IPS-20b (cell line): Measurements from ENCODE around the gene C1QTNF8.

Experiments
- H3K27ac ChIP-seq: one replicate; pipeline ENCODE4 v1.5.1; 2013; ENCODE audit warnings: low read length
- H3K27me3 ChIP-seq: 2 replicates; pipeline ENCODE4 v1.6.1; 2013; ENCODE audit warnings: mild to moderate bottlenecking, low read length, inconsistent platforms; ENCODE audit not compliant: insufficient read depth
- H3K36me3 ChIP-seq: 2 replicates; pipeline ENCODE4 v1.6.1; 2013; ENCODE audit warnings: low read depth, mild to moderate bottlenecking, inconsistent platforms, low read length, moderate library complexity; ENCODE audit not compliant: insufficient read depth
- H3K4me1 ChIP-seq: 2 replicates; pipeline ENCODE4 v1.6.1; 2013; ENCODE audit warnings: mild to moderate bottlenecking, control low read depth, inconsistent platforms, low read length, moderate library complexity; ENCODE audit not compliant: insufficient read depth
- H3K4me3 ChIP-seq: 2 replicates; pipeline ENCODE4 v1.5.1; 2013; ENCODE audit warnings: mild to moderate bottlenecking, low read length, inconsistent platforms
- H3K9ac ChIP-seq: 2 replicates; pipeline ENCODE4 v1.6.1; 2013; ENCODE audit warnings: low read depth, mild to moderate bottlenecking, inconsistent platforms, low read length, moderate library complexity
- H3K9me3 ChIP-seq: 2 replicates; pipeline ENCODE4 v1.6.1; 2013; ENCODE audit warnings: mild to moderate bottlenecking, low read depth, low read length, inconsistent platforms; ENCODE audit not compliant: insufficient read depth

The C1QTNF8 gene

DNA sequence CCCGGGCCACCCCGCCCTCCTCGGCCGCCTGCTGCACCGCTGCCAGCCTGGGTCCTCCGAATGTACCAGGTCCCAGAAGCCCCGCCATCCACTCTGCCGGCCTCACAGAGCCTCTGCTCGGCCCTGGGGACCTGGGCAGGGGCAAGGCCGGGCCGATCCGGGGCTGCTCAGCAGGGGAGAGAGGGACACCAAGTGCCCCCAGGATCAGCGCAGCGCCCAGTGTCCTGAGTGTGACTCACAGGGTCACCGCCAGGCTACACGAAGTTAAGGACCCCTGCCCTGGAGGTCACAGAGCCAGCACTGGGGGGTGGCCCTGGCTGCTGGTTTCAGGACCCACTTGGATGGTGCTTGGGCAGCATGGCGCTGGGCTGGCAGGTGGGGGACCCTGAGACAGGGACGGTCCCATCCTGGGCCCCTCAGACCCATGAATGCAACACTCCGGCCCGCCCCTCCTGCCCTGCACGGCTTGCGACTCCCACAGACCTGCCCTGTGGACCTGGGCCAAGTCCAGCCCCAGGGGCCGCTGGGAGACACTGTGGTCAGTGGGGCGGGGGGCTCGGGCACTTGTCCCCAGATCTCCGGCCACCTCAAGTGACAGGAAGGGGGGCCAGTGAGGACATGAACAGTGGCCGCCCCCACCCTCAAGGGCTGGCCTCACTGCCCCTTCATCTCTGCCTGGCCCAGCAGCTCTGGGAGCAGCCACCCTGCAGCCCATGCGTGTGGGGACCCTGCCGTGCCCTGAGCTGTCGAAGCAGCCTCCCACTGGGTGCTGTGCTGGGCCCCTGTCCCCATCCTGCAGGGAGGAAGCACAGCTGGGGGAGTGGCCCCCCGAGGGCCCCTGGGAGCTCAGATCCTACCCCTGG is 46.7 kb downstream of the C1QTNF8 start:
- no peak overlapping the region for H3K27ac ChIP-seq
- no peaks in the 10 kb centered on the region for H3K36me3 ChIP-seq
- peaks cover 6% of the 10 kb centered on the region; the same call in 1 of the 2 replicates for H3K27me3 ChIP-seq
- H3K4me1 ChIP-seq: peaks cover 4% of the 10 kb centered on the region
- H3K9me3 ChIP-seq: no peaks in the 10 kb centered on the region
- H3K4me3 ChIP-seq: no peak overlapping the region
- no peak overlapping the region for H3K9ac ChIP-seq

DNA sequence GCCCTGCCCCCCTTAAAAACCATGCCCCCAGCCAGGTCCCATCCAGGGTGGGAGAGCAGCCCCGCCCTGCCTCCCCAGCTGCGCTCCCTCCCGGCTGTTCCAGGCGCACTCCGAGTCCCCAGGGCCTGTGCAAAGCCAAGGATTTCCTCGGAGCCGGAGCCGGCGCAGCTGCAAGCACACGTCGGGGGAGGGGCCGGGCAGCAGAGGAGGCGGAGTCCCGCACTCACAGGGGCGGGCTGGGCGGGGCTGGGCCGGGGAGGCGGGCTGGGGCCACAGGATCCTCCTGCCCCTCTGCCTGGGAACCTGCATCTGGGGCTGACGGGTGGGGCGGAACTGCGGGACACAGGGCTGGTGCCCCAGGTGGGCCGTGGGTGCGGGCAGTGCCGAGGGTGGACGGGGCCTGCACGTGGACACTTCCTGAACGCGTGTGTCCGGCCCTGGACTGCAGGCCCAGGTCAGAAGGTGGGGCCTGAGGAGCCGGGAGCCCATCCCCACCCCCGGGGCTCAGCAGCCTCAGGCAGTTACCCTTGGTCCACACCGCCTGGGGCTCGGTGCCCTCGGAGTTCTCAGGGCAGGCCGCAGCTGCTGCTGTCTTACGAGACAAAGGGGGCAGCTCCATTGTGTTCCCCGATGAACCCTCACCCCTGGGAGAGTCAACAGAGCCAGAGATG is 47.5 kb downstream of the C1QTNF8 start:
- Histone ChIP-seq H3K4me3 (peak overlapping the region; percentile 38; the same call in 1 of the 2 replicates), H3K27ac (no peak overlapping the region), H3K27me3 (peaks cover 6% of the 10 kb centered on the region; the same call in 1 of the 2 replicates)

DNA sequence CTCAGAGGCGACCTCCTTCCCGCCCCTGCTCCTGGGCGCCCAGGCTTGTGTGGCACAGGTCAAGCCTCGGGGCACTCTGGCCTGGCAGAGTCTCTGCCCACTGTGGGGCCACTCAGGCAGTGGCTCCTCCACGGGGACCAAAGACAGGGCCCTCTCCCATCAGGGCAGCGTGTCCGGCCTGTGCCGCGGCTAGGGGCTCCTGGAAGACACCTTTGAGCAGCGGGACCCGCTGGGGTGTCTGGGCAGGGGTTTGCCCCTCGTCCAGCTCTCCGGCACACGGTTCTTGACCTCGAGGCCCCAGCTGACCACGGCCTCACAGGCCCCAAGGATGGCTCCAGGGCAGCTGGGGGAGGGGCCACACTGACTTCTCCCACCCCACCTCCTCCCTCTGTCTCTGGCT is 48.2 kb downstream of the C1QTNF8 start:
- no peak overlapping the region for H3K9ac ChIP-seq
- no peaks in the 10 kb centered on the region for H3K36me3 ChIP-seq
- peaks cover 4% of the 10 kb centered on the region for H3K4me1 ChIP-seq
- H3K27ac ChIP-seq: no peak overlapping the region
- H3K9me3 ChIP-seq: no peaks in the 10 kb centered on the region
- peaks cover 6% of the 10 kb centered on the region; the same call in 1 of the 2 replicates for H3K27me3 ChIP-seq
- no peak overlapping the region; the same call in 1 of the 2 replicates for H3K4me3 ChIP-seq

More for the DNA sequence above, 47.5 kb downstream of the C1QTNF8 start:
- peaks cover 4% of the 10 kb centered on the region for H3K4me1 ChIP-seq
- no peaks in the 10 kb centered on the region for H3K9me3 ChIP-seq
- no peaks in the 10 kb centered on the region for H3K36me3 ChIP-seq
- H3K9ac ChIP-seq: peak overlapping the region; percentile 37; the same call in 1 of the 2 replicates

DNA sequence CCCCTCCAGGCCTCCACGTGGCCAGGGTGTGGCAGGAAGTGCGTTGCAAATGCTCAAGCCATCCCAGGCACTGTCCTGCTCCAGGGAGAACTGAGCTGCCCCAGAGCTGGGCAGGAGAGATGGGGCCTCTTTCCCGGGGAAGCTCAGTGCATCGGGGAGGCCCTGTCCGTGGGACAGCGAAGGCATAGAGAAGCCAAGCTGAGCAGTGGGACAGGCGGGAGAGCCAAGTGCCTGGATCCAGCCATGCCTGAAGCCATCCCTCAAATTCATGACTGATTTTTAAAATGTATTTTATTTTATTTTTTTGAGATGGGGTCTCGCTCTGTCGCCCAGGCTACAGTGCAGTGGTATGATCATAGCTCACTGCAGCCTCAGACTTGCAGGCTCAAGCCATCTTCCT is 48.9 kb downstream of the C1QTNF8 start:
- Histone ChIP-seq H3K27ac (no peak overlapping the region), H3K9me3 (no peaks in the 10 kb centered on the region; the same call in 1 of the 2 replicates), H3K9ac (no peak overlapping the region), H3K4me3 (no peak overlapping the region), H3K36me3 (no peaks in the 10 kb centered on the region), H3K4me1 (peaks cover 4% of the 10 kb centered on the region), H3K27me3 (peaks cover 6% of the 10 kb centered on the region; the same call in 1 of the 2 replicates)

DNA sequence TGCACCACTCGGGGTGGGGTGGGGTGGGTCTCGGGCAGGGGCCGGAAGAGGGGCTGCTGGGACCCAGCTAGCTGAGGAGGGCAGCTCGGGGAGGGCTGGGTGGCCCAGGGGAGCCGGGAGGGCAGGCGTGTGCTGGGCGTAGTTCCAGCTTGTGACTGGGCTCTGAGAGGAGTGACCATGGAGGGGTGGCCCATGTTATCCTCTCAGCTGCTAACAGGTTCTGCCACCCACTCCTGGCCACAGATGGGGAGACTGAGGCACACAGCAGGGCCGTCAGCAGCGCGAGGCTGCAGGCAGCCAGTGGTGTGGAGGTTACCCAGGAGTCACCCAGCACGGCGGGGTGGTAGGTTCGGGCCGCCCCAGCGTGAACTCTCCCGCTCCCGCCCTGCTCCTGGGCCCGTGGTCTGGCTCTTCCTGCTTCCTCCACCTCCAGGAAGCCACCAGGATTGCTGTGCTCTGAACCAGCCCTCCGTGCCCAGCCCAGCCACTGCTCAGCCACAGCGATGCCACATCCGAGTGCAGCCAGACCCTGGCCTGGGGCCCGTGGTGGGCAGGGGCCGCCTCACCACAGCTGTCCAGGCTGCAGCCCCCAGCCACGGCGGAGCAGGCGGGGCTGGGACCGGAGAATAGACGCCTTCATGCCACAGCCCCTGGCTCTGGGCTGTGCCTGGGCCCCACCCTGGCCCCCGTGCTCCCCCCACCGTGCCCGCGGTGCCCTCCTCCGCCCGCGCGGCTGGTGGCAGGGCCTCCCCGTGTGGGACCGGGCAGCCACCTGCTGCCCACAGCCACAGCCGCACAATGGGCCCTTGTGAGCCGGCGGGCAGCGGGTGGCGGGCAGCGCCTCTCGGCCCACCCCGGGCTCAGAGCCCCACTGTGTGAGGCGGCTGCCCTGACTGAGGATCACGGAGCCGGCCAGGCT is 49.8 kb downstream of the C1QTNF8 start:
- Histone ChIP-seq H3K4me1 (peaks cover 4% of the 10 kb centered on the region), H3K36me3 (no peaks in the 10 kb centered on the region), H3K4me3 (no peak overlapping the region), H3K9me3 (no peaks in the 10 kb centered on the region; the same call in none of the 2 replicates), H3K9ac (no peak overlapping the region), H3K27me3 (peaks cover 6% of the 10 kb centered on the region; the same call in 1 of the 2 replicates), H3K27ac (no peak overlapping the region)

DNA sequence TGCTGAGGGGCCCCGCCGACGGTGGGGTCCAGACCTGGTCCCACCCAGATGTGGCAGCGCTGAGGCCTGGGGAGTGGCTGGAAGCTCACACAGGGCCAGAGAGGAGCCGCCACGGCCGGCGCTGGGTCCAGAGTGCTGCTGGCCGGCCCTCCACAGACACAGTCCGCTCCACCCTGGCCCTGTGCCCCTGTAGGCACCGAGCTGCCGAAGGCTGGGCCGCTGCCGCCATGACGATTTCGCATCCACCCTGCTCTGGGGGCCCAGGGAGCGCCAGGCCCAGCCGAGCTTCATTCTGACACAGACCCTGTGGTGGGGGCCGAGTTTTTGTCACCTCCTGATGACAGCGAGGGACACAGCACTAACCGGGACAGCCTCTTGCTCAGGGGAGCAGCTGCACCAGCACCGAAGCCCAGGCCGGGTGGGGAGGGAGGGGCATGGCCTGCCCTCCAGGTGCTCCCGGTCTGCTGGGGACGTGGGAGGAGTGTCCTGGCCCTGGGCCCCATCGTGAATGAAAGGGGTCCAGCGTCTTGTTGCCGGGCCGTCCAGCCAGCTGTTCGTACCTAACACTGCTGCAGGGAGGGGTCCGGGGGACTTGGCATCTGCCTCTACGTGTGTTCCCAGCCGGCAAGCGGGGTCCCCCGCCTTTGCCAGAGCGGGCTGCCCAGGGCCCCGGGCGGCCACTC is 50.6 kb downstream of the C1QTNF8 start:
- Histone ChIP-seq H3K27me3 (peaks cover 6% of the 10 kb centered on the region; the same call in 1 of the 2 replicates), H3K4me1 (peaks cover 4% of the 10 kb centered on the region), H3K27ac (no peak overlapping the region), H3K36me3 (no peaks in the 10 kb centered on the region), H3K9me3 (no peaks in the 10 kb centered on the region; the same call in none of the 2 replicates), H3K9ac (no peak overlapping the region), H3K4me3 (no peak overlapping the region)

DNA sequence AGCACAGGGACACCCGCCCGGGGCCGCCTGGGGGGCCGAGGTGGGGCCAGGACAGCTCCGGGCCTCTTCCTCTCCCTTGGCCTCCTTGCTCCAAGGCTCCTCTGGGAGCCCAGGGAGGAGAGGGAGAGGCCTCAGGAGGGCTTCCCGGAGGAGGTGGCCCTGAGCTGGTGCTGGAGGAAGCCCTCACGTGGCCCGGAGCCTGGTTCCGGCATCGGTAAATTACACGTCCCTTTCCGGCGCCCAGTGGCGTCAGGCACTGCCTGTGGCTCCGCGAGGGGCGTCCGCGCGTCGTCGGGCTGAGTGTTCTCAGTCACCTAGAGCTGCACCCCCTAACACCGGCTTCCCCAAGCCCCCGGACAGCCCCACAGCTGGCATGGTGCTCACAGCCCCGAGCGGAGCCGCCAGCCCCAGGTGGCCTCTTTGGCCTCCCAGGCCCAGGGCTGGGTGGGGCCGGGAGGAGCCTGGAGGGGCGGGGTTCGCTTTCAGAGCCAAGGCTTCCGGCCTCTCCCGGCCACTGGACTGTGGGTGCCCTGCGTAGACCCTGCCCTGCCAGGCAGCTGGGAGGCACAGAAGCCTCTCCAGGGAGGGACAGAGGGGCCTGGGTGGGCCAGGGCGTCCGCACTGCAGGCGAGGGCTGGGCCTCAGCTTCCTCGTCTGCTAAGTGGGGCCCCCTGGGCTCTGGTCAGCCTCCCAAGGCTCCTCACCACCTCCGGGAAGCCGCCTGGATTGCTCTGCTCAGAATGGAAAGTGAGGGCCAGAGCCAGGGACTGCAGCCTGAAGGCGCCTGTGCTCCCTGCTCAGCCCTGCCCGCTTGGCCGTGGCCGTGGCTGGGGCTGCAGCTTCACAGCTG is 51.4 kb downstream of the C1QTNF8 start:
- Histone ChIP-seq H3K9ac (no peak overlapping the region), H3K9me3 (no peaks in the 10 kb centered on the region; the same call in none of the 2 replicates), H3K27ac (no peak overlapping the region), H3K4me1 (peaks cover 4% of the 10 kb centered on the region), H3K27me3 (peaks cover 6% of the 10 kb centered on the region; the same call in 1 of the 2 replicates), H3K4me3 (no peak overlapping the region), H3K36me3 (no peaks in the 10 kb centered on the region)

DNA sequence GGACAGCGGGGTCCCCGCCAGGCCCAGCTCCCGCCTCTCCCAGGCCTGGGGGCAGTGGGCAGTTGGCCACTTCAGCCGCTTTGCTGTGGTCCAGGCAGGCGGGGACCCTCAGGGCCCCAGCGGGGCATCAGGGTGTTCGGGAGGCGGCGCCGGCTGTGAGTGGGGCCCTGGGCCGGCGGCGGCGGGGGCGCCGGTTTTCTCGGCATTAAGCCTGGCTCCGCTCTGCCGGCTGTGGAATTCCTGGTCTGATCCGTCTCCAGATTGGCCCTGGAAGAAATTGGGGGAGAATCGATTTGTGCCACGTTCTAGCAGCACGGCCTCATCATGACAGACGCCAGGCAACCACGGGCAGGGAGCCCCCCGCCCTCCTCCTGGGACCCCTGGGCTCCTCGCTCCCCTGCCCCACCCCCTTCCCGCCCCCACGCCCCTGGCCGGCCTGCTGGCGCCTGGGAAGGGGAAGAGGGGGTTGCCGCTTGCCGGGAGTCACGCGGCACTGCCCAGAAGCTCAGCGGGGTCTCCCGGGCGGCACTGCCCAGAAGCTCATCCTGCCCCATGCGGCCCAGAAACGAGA is 52.1 kb downstream of the C1QTNF8 start:
- Histone ChIP-seq H3K27me3 (peaks cover 6% of the 10 kb centered on the region; the same call in 1 of the 2 replicates), H3K9me3 (no peaks in the 10 kb centered on the region; the same call in none of the 2 replicates), H3K4me3 (no peak overlapping the region), H3K36me3 (no peaks in the 10 kb centered on the region), H3K9ac (no peak overlapping the region), H3K4me1 (peaks cover 4% of the 10 kb centered on the region), H3K27ac (no peak overlapping the region)

DNA sequence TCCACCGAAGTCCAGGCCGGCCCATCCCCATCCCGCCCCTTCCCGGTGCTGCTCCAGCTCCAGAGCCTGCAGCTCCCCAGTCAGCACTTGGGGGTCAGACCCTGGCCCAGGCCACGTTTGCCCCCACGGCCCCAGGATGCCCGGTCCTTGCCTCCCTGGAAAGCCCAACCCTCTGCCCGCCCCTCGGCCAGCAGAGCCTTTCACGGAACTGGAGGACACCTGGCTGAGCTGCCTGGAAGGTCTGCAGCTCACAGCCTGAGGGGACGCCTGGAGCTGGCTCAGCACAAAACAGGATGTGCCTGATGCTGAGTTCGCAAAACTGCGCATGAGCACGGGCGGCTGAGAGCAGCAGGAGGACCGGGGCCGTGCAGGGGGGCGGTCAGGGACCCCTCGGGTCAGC is 53.2 kb downstream of the C1QTNF8 start:
- Histone ChIP-seq H3K9me3 (no peaks in the 10 kb centered on the region; the same call in none of the 2 replicates), H3K27ac (no peak overlapping the region), H3K27me3 (peaks cover 2% of the 10 kb centered on the region; the same call in 1 of the 2 replicates), H3K4me1 (no peaks in the 10 kb centered on the region; the same call in 1 of the 2 replicates), H3K4me3 (no peak overlapping the region), H3K9ac (no peak overlapping the region), H3K36me3 (no peaks in the 10 kb centered on the region)
